ENCODE data around the gene TRIM7. TPM values are rescaled to one million over a fixed set of nuclear protein-coding genes. Genes with fewer than 3 reads are reported as not detected.
"Not testable (repeated sequence)": the region's sequence is repeated elsewhere in the genome, so short reads cannot be mapped to it uniquely, and the experiment has no call there.

TRIM7 gene
- polyA plus RNA-seq, 3 donors, result 0.29 to 0.42 (median 0.33) TPM

- no peak for DNase-seq (ENCODE audit: extremely low read depth in 1 of 11, low read depth in 9 of 11, low spot score in 4 of 11)
These were observed 37.9 kb downstream of the TRIM7 start for GRCh38 chr5:181166812-181167733.

- no peak for DNase-seq (ENCODE audit: extremely low read depth in 1 of 11, low read depth in 9 of 11, low spot score in 4 of 11)
These were observed 40.7 kb downstream of the TRIM7 start for GRCh38 chr5:181164076-181164952.

DNA sequence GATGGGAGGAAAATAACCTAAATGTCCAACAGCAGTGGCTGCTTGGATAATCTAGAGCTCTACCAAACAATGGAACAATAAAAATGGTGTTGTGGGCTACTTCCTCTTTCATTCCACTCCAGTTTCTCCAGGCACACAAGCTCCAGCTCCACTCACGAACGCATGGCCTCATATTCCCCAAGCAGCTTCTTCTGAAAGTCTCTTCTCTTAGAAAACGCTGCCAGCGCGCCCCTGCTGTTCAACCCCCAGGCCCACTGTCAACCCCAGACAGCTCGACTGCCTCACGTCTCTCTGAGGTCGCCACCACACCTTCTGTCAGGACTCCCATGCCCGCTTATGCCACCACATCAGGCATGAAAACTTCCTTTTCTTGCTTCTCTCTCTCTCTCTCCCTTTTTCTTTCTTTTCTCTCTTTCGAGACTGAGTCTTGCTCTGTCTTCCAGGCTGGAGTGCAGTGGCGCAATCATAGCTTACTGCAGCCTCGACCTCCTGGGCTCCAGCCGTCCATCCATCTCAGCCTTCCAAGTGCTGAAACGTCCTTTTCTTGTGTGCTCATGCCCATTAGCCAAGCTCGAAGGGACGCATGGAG, 41.4 kb downstream of the TRIM7 start:
- no peak for DNase-seq (ENCODE audit: extremely low read depth in 1 of 11, low read depth in 9 of 11, low spot score in 4 of 11)

- no peak for DNase-seq (ENCODE audit: extremely low read depth in 1 of 11, low read depth in 9 of 11, low spot score in 4 of 11)
These were observed 43.3 kb downstream of the TRIM7 start for GRCh38 chr5:181161534-181162175.

- DNase-seq (ENCODE audit: extremely low read depth in 1 of 11, low read depth in 9 of 11, low spot score in 4 of 11), result not testable (repeated sequence)
These were observed 44.1 kb downstream of the TRIM7 start for GRCh38 chr5:181160755-181161533.

DNA sequence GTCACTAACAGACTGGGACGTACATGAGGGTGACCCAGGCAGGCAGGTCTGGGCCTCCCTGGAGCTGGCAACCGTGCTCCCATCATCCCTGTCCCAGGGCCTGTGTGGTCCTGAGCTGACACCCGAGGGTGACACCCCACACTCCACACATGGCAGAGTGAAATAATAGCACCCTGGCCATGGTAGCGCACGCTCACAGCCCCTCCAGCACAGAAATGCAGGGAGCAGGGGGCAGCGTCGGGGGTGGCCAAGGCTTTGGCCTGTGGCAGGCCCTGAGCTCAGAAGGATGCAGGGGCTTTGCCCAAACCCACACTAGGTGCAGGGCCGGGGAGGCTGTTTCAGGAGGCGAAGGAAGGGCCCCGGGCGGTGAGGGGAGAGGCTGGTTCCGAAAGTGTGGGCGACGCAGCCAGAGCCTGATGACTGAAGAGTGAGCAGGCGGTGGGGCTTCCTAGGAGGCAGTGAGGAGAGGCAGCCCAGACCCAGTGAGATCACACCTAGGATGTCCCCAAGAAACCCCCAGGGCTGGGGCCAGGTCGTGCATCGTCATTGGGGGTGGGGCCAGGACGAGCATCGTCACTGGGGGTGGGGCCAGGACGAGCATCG, 44.7 kb downstream of the TRIM7 start:
- no peak for DNase-seq (ENCODE audit: extremely low read depth in 1 of 11, low read depth in 9 of 11, low spot score in 4 of 11)

DNA sequence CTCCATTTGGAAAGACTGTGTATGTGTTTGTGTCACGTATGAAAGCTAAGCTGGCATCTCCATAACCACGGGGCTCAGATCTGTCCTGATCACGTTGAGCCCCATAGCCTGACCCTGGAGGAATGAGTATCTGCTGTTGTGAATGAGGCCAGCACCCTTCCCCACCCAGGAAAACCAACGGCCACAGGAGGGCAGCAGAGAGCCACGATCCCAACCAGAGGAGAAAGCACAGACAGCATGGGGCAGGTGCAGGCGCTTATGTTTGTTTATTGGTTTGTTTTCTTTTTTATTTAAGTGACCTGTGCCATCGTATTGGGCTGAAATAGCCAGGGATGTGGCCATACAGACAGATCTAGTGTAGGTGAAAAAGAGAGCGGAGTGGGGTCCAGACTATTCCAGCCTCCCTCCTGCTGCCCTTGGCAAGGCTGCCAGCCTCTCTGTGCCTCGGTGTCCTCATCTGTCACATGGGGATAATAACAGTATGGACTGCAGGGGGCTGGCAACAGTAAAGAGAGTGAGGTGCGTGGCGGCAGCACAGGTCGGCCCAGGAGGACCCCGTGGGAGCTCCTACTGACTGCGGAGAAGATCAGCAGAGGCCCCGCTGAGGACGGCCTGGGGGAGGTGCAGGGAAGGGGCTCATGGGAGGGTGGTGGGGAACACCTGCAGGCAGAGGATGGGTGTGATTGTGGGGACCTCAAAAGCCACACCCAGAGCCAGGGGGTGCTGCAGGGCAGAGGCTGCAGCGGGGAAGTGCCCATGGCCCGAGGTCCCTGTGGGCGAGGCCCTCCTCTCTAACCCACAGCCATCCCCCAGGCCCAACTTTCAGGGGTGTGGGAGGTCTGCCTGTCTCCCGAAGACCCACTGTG, 45.5 kb downstream of the TRIM7 start:
- DNase-seq (ENCODE audit: extremely low read depth in 1 of 11, low read depth in 9 of 11, low spot score in 4 of 11), result peak in 10 of 11 donors; percentile 47 to 80 (median 64)

GRCh38 chr5:181158869-181159268, 46.1 kb downstream of the TRIM7 start:
- no peak for DNase-seq (ENCODE audit: extremely low read depth in 1 of 11, low read depth in 9 of 11, low spot score in 4 of 11)

- no peak for DNase-seq (ENCODE audit: extremely low read depth in 1 of 11, low read depth in 9 of 11, low spot score in 4 of 11)
These were observed 48.2 kb downstream of the TRIM7 start for GRCh38 chr5:181156758-181157157.

- no peak for DNase-seq (ENCODE audit: extremely low read depth in 1 of 11, low read depth in 9 of 11, low spot score in 4 of 11)
These were observed 51.2 kb downstream of the TRIM7 start for GRCh38 chr5:181153814-181154213.

GRCh38 chr5:181152406-181152805, 52.6 kb downstream of the TRIM7 start:
- no peak for DNase-seq (ENCODE audit: extremely low read depth in 1 of 11, low read depth in 9 of 11, low spot score in 4 of 11)

GRCh38 chr5:181151146-181151545, 53.9 kb downstream of the TRIM7 start:
- no peak for DNase-seq (ENCODE audit: extremely low read depth in 1 of 11, low read depth in 9 of 11, low spot score in 4 of 11)

DNA sequence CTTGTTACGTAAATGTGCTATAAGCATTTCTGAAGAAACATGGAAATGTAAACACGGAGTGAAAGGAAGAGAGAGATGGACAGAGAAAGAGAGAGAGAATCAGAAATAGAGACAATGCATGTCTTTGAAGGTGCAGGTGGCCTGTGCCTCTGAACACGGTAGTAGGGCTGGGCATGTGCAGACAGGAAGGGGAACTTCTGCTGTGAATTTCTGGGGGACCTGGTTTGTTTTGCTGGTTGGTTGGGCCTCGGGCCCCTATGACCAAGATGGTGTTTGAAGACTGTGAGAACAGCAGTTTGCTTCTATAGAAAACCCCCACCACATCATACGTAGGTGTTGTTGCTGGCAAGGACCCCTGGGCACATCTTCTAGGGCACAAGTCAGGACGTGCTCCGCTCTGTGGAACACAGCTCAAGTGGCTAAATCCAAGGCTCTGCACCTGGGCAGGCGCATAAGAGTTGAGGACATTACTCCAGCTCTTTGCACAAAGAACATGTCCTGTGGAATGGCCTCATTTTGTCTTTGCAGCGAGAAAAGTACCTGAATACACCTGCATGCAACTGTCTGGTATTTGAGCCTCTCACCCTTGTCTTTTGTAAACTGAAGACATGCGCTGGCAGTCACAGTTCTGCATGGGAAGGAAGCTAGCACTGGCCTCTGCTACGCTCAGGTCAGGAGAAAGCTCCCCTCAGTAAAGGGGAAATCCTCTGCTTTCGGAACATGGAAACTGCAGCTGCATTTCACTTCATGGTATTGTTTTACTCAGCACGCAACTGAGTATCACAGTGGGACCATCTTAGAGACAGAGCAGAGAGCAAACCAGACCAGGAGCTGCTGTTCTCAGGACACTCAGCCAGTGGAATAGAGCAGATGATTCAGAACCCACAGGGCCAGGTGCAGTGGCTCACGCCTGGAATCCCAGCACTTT, 54.9 kb downstream of the TRIM7 start:
- no peak for DNase-seq (ENCODE audit: extremely low read depth in 1 of 11, low read depth in 9 of 11, low spot score in 4 of 11)

GRCh38 chr5:181149355-181149754, 55.6 kb downstream of the TRIM7 start:
- DNase-seq (ENCODE audit: extremely low read depth in 1 of 11, low read depth in 9 of 11, low spot score in 4 of 11), result no peak

DNA sequence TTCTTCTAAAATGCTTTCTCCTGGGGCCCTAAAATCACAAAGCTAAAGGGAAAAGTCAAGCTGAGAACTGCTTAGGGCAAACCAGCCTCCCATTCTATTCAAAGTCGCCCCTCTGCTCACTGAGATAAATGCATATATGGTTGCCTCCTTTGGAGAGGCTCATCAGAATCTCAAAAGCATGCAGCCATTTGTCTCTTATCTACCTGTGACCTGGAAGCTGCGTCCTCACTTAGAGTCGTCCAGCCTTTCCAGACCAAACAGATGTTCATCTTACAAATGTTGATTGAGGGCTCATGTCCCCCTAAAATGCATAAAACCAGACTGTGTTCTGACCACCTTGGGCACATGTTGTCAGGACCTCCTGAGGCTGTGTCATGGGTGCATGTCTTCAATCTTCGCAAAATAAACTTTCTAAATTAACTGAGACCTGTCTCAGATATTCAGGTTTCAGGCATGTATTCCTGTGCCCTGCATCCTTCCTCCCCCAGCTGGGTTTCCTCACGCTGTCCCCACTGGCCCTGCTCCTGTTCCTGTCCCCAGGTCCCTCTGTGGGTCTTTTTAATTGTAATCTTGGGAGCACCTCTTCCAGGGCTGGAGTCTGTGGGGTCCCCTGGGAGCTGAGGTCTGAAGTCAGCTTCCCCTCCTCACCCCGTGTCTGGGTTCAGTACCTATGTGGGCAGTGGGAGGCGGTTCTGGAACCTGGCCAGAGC, 57.9 kb downstream of the TRIM7 start, which contains the start of gene OR2V2:
TSS of gene OR2V2 (plus strand) at position 660 of the 710 bp plus-strand sequence. CDS start 7,357 bp downstream, outside the sequence.
- not testable (repeated sequence) for DNase-seq (ENCODE audit: extremely low read depth in 1 of 11, low read depth in 9 of 11, low spot score in 4 of 11)
